GM21367 (cell line): ENCODE results near the gene UQCR11.
A peak's percentile ranks its signal among the peaks of the same experiment; 100 is the strongest.

Source experiments
- ATAC-seq: cut with Tn5 transposase; IDR thresholded peaks from one replicate; pipeline ENCODE4 v1.9.1; 2021; ENCODE audit not compliant: unreplicated experiment

Gene UQCR11

DNA sequence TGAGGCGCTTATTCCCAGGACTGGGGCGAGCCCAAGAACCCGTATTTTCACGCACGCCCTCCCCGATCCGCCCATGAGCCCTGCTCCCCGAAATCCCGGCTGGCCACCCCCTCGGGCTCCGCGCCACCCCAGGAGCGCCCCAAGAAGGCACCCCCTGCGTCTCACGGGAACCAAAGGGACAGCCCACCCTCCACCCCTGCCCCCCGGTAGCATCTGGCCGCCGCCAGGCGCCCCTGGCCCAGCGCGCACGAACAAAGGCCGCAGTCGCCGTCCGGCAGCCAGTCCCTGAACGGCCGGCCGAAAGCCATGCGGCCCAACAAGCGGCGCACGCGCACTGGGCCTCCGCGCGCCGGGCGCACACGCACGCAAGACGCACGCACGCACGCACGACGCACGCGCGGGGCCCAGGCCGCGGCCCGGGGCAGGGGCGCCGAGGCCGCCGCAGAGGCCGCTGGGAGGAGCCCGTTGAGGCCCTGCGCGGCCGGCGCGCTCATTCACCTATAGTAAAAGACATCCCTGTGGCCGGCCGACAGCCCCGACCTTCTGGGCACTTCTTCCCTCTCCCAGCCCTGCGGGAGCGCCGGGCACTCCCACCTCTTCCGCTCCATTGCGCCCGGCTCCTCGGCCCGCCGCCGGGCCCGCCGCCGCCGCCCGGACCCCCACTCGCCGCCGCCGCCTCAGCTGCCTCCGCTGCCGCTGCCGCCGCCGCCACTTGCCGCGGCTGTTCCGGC is 13.1 kb downstream of the UQCR11 start:
- peak; percentile 35 for ATAC-seq

DNA sequence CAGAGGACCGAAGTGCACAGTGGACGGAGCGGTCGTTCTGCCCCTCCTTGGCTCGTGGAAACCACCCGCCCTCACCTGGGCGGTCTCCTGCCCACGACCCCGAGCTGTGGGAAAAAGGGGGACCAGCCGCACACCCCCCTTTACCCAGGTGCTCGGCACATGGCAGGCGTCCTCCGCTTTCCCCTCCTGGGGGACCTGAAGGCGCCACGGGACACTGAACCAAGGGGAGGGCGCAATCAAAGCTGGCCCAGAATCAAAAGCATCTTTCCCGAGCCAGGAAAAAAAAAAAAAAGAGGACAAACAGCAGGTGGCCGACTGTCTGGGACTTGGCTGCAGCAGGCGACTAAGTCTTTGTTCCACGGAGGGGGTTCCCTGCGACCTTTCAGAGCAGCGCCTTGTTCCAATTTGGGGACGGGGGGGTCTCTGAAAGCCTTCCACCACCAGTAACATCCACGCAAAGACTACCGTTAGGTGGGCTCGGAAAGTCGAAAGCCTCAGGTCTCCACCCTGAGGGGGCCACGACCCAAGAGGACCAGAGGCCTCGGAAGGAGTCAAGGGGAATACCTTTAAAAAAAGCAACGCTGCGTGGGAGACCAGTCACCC is 13.7 kb downstream of the UQCR11 start:
- no peak for ATAC-seq

DNA sequence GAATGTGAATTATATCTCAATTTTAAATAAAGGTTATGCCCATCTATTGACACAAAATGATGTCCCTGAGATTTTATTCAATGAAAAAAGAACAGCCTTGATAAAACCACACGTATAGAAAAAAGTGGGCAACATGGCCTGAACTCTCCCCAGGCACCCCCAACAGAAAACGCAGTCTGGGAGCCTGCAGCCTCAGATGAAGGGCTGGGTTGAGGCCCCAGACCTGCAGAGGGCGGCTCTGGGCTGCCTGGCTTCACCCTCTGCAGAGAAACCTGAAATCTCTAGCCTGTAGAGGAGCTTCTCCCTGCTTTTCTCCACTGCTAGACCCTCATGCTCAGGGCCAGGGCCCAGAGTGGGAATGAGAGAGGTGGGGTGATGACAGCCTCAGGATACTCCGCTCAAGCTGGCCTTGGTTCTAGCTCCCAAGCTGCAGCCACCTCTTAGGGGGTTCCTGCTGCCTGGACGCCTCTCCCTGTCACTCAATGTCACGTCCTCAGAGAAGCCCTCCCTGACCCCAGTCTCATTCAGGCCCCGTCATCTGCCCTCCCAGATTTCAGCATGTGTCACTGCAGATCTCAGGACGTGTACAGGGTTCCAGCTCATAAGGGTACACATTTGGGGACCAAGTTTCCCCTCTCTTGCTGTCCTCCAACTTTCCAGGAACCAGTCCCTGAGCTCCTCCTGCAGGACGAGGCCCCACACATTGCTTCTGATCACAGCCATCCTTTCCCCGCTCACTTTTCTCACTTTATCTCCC is 14.4 kb downstream of the UQCR11 start:
- no peak for ATAC-seq

DNA sequence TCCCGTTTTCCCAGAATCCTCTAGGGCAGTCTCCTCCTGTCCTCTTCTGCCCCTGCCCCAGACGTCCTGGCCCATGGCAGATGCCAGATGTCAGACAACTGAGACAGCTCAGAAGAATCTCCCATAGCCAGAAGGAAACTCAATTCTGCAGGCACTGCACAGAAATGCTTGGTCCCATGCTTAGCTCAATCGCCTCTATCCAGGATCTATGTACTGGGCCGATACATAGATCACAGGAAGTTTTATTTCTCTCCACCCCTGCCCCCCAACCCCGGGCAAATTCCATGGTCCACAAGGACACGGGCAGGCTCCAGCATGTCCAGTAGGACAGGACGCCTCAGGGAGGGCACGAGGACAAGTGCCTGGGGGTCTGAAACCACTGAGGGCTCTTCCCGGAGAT is 17.4 kb downstream of the UQCR11 start:
- ATAC-seq, result no peak

DNA sequence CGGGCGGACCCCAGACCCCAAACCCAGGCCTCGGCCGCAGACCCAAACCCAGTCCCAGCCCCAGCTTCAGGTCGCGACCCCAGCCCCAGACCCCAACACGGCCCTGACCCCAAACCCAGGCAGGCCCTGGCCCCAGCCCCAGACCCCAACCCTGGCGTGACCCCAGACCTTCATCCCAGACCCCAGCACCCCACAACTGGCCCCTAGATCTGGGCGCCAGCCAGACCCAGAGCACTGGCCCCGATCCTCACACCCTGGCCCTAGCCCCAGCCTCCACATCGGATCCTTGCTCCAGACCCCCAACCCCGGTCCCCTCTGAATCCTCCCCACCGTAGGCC is 20.1 kb downstream of the UQCR11 start:
- no peak for ATAC-seq

DNA sequence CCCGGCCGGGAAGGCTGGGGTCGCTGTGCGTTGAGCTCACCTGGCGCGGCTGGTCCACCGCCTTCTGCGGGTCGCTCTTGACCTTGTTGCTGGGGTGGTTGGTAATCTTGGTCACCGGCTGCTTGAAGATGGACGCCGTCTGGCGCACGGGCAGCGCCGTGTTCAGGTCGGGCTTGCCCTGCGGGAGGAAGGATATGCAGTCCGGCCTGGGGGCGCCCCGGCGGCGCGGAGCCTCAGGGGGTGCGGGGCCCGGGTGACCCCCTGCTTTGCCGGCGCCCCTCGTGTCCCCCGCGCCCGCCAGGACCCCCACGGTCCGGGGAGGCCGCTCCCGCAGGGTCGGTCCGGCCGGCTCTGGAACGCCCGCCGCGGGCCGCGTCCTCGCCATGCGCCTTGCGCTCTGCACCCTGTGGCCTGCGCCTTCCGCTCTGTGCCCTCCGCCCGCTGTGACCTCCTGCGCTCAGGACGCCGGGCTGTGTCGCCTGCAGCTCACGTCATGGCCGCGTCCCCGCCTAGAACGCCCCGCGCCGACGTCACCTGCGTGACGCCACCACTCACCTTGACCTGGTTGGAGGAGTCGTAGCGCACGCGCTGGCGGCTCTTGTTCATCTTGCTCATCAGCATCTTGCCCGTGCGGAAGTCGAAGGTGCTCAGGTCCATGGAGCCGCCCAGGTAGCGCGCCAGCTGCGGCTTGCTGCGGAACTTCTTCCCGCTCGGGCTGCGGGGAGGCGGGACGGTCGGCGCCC is 20.6 kb downstream of the UQCR11 start:
- ATAC-seq, result no peak

DNA sequence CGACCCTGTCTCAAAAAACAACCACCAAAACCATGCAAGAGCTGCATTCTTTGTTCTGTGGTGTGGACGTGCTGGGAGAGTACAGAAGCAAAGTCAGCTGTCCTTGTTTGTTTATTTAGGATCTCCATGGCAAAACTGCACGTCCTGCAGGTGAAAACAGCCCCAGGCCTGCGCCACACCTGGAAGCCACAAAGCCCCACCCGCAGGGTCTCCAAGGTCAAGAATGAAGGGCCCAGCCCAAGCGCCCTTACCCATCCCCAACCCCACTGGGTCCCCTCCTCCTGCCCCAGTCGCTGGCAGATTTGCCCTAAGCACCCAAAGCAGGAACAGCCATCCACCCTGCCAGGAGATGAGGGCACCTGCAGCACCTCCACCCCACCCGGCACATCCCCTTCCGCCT is 23.1 kb downstream of the UQCR11 start:
- ATAC-seq, result no peak

DNA sequence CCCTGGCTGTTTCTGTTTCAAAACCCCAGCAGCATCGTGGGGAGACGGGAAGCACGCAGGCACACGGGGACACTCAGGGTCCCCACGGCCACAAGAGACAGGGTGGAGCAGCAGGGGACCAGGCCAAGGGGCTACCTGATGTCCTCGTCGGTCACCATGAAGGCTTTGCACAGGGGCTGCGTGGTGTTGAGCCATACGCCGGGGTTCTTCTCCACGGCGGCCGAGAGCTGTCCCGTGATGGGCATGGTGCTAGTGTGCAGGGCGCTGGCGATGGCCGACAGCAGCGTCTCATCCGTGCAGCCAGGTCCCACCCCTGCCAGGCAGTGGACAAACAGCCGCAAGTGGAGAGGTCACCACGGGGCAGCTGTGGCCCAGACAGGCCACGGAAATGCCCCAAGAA is 24.3 kb downstream of the UQCR11 start:
- ATAC-seq, result no peak

DNA sequence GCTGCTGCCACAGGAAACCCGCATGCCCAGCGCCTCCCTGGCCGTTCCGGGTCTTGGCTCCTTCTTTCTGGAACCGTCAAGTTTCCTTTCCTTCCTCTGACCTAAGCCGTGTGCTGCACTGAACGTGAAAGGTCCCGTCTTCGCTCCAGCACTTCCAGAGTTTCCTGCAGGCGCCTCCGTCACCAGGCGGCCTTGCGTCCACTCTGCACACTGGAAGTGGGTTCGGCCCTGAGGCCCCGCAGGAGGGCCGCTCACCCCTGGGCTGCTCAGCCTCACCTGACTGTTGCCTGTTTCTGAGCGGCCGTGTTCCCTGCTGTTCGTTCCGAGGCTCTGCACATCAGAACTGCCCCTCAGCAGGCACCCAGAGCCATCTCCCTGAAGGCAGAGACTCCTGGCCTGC is 24.9 kb downstream of the UQCR11 start:
- ATAC-seq, result no peak

DNA sequence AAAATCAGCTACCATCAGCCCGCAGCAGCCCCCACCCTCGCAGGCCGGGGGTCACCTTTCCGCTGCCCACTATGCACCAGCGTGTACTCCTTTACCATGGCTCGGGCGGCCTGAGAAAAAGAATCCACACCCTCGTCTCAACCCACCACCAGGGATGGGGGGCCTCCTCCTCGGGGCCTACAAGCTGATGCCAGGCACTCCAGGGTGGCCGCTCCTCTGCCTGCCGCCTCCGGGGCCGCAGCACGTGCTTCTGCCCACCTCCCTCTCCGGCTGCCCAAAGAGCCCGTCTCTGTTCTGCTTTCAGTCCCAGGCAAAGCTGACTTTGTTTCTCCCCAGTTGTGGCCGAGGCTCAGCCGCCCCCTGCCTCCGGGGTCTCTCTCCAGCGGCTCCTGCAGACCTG is 26.0 kb downstream of the UQCR11 start:
- ATAC-seq, result no peak

DNA sequence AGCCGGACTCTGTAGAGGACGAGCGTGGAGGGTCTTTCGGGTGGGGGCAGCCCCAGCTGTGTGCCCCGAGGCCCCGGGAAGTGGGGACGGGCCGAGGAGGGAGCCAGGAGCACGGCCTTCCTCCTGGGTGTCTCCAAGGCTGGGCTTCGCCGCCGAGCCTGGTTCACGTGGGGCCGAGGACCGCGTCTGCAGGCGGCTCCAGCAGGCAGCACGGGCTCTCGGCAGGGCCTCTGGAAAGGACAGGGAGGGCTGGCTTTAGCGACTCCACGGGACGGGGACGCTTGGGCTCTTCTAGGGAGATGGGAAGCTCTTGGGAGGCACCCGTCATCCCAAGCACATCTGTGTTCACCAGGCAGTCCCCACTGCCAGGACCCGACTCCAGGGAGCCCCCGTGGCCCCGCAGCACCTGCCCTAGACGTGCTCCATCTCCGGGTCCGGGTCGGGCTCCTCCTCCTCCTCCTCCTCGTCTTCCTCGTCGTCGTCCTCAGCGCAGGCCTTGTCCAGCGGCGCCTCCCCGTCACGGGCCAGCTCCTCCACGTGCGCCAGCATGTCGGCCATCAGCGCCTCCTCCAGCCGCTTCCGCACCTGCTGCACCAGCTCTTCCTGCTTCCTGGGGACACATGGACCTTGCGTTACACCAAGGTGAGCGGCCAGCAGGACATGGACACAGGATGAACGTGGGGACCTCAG is 27.2 kb downstream of the UQCR11 start:
- no peak for ATAC-seq

DNA sequence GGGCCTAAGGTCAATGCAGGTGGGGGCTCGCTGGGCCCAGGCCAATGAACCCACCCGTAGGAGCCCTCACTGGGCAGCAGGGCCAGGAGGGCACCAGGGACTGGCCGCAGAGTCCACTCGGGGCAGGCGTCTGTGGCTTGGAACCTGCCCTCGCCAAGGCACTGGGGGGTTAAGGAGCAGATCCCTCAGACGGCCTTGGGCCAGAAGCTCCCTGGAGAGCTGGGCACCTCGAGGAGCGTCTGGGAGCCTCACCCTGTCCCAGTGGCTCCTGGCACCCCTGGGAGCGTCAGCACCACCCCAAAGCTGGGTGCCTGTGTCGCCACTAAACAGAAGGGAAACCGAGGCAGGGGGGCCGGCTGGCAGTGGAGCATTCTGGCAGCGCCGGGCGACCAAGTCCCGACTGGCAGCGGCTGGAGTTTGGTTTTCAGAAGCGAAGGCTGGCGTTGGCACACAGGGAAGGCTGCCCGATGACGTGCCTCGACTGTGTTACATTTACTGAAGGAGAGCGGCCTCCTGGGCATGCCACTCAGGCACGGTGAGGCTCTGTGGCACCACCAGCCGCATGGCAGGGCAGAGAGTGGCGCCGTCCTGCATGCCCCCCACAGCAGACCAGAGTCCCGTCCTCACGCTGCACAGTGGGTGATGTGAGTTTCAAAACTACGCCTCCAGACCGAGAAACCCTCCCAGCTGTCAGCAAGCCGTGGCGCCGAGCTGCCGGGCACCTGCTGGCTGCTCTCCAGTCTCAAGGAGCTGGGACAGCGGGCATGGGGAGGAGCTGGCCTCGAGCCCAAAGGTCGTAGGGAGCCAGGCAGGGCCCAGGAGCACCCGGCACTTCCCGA is 28.0 kb downstream of the UQCR11 start:
- ATAC-seq, result no peak

DNA sequence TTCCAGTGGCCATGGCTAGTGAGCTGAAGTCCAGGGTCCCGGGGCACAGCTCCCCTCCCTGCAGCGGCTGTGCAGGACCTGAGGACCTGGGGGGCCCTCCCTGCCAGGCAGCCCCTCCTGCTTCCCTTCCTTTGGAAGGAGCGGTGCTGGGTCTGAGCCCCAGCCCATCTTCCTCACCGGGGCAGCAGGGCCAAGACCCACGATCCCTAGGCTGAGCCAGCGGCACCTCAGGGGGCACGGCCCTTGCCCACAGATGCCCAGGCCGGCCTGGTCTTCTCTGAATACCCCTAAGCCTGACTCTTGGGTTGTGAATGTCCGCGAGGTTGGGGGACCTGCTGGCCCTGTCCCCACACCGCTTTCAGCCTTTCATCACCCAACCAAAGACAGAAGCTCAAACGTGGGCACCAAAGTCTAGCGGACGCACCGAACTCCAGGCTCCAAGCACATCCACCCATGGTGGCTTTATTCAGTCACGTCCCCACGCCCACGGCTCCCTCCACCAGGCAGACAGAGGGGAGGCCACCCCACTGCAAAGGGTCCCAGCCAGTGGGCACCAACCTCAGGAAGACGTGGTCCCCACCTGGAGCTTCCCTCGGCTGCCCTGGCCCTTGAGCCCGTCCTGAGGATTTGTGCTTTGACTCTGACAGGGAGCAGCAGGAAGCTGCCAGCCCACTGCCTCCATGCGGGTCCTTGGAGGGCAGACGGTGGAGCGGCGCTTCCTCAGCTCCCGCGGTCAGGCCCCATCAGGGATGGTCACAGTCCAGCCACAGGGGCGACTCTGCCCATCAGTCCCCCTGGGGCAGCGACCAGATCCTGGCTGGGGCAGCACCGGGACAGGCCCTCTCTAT is 28.8 kb downstream of the UQCR11 start:
- no peak for ATAC-seq

DNA sequence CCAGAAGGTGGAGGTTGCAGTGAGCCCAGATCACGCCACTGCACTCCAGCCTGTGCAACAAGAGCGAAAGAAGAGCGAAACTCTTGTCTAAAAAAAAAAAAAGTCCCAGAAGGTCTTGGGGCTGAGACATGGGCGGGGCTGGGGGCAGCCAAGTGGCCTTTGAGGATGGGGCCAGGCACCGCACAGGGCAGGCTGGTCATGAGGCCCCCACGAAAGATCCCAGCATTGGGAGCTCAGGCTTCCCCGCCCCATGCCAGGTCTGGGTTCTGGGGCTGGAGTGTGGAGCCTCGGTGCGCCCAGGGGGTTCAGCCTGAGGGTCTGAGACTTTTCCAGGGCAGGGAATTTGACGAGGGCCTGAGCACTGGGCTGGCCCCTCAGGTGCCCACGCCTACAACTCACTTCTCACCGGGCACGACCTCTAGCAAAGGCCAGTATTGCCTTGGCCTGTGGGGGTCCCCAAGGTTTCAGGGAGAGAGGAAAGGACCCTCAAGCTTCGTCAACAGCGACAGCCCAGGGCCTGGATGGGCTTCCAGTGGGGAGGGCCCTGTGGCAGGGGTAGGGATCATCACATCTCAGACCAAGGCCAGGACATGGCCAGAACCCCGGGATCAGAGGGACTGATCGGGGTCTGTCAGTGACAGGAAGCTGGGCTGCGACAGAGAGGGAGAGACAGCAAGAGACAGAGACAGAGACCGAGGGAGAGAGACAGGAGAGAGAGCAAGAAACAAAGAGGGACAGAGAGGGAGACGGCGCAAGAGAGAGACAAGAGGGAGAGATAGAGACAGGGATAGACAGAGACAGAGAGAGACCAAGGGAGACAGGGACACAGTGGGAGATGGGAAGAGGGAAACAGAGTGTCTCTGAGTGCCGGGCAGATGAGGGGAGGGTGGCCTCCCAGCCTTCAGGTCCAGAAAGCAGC is 29.7 kb downstream of the UQCR11 start:
- ATAC-seq, result no peak

DNA sequence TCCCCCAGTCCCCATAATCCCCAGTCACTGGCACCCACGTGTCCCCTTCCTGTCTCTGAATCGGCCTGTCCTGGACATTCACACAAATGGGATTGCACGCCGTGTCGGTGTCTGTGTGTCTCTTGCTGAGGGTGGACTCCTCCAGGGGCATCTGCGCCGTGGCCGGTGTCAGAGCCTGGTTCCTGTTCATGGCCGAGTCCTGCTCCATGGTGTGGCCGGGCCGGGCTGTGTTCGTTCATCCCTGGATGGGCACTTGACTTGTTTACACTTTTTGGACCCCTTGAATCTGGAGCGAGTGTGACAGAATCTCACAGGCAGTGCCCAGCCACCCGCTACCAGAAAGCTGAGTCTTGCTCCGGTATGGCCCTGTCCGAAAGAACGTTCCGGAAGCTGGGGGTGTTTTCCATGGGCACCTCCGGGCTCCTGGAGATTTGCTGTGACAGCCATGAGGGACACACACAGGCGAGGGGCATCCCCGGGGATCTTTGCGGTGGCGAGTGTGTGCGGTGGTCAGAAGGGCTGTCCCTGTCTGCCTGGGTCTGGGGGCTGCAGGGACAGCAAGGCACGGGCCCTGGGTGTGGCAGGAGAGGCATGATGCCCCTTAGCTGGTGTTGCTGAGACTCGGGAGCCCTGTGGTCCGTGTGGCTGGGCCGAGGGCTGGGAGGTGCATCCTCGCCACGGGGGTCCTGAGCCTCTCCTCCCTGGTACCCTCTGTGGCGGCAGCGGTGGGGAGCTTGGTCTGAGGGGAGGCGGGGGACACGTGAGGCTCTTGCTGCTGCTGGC is 30.7 kb downstream of the UQCR11 start:
- no peak for ATAC-seq

DNA sequence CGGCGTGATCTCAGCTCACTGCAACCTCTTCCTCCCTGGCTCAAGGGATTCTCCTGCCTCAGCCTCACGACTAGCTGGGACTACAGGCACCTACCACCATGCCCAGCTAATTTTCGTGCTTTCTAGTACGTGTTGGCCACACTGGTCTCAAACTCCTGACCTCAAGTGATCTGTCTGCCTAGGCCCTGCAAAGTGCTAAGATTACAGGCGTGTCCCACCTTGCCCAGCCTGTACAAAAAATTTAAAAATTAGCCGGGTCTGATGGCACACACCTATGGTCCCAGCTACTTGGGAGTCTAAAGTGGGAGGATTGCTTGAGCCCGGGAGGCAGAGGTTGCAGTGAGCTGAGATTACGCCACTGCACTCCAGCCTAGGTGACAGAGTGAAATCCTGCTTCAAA is 32.5 kb downstream of the UQCR11 start:
- ATAC-seq, result no peak

DNA sequence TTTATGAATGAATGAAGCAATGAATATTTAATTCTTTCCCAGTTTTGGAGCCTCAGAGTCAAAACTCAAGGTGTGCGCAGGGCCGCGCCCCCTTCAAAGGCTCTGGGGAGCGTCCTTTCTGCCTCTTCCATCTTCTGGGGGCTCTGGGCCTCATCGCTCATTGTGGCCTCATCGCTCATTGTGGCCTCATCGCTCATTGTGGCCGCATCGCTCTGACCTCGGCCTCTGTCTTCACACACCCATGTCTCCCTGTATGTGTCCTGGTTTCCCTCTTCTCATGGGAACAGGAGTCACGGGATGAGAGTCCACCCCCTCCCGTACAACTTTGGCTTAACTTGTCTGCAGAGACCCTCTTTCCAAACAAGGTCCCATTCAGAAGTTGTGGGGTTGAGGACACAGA is 33.9 kb downstream of the UQCR11 start:
- no peak for ATAC-seq

DNA sequence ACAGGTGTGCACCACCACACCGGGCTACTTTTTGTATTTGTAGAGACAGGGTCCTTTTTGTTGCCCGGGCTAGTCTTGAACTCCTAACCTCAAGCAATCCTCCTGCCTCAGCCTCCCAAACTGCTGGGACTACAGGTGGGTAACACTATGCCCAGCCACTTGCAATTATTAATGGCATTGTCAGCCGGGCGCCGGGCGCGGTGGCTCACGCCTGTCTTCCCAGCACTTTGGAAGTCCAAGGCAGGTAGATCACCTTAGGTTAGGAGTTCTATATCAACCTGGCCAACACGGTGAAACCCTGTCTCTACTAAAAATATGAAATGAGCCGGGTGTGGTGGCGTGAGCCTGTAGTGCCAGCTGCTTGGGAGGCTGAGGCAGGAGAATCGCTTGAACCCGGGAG is 34.4 kb downstream of the UQCR11 start:
- ATAC-seq, result no peak
